Stimulated activated CD4-positive, alpha-beta T cell treated with anti-CD3 and anti-CD28 coated beads, TNF-alpha, amount 100 ng/mL, for 1 hour (primary cell): ENCODE data around the gene KLHL33.

Experiments used
- DNase-seq, 3 donors: peaks; one replicate each; pipeline ENCODE4 v3.0.0-alpha.2; 2020; ENCODE audit warnings: low read depth in 3 of 3, low spot score in 1 of 3

KLHL33 gene

GRCh38 chr14:20380681-20381080 lies 55.3 kb downstream of the KLHL33 start:
- no peak for DNase-seq

GRCh38 chr14:20379743-20380142 lies 56.2 kb downstream of the KLHL33 start:
- DNase-seq: no peak

- DNase-seq: no peak
These were observed 58.8 kb downstream of the KLHL33 start for GRCh38 chr14:20377171-20377570.

- DNase-seq: no peak
These were observed 59.8 kb downstream of the KLHL33 start for GRCh38 chr14:20376071-20376588.
